ENCODE measurements around the gene KRTAP4-11.
"Not testable (repeated sequence)": the region's sequence is repeated elsewhere in the genome, so short reads cannot be mapped to it uniquely, and the experiment has no call there.

Gene KRTAP4-11

GRCh38 chr17:41121742-41122141 is 3.6 kb upstream of the KRTAP4-11 start:
- TF ChIP-seq, protein P1, sequence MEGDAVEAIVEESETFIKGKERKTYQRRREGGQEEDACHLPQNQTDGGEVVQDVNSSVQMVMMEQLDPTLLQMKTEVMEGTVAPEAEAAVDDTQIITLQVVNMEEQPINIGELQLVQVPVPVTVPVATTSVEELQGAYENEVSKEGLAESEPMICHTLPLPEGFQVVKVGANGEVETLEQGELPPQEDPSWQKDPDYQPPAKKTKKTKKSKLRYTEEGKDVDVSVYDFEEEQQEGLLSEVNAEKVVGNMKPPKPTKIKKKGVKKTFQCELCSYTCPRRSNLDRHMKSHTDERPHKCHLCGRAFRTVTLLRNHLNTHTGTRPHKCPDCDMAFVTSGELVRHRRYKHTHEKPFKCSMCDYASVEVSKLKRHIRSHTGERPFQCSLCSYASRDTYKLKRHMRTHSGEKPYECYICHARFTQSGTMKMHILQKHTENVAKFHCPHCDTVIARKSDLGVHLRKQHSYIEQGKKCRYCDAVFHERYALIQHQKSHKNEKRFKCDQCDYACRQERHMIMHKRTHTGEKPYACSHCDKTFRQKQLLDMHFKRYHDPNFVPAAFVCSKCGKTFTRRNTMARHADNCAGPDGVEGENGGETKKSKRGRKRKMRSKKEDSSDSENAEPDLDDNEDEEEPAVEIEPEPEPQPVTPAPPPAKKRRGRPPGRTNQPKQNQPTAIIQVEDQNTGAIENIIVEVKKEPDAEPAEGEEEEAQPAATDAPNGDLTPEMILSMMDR (IDR thresholded peaks at IDR 0.05; ENCODE audit: low read depth, low read length, missing control alignments), result no peak
- DNase-seq (ENCODE audit: extremely low read depth, low read depth), result no peak
- no peak overlapping the region for H3K4me3 ChIP-seq (replicated peaks; ENCODE audit: low read depth, low read length)

- H3K4me3 ChIP-seq (replicated peaks; ENCODE audit: low read depth, low read length); DNase-seq (ENCODE audit: extremely low read depth, low read depth): not testable (repeated sequence)
Observed at GRCh38 chr17:41119696-41120690, 1.8 kb upstream of the KRTAP4-11 start.

DNA sequence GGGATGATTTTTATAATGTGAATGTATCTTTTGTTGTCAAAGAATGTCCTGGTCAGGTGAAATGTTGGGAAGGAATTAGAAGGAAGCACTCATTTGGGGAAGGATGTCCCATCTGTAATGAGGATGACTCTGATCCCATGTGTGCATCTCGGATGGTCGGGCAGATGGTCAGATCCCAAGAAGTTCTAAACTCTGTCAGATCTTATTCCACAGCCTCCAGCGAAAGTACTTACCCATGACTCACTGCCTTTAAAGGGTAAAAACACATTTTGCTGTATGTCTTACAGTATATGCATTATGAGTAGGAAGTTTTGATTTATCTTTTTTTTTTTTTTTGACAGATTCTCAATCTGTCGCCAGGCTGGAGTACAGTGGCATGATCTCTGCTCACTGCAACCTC is 548 bp upstream of the KRTAP4-11 start:
- peak; percentile 51 for DNase-seq (ENCODE audit: extremely low read depth, low read depth)
- TF ChIP-seq, protein P1 (IDR thresholded peaks at IDR 0.05; ENCODE audit: low read depth, low read length, missing control alignments), result no peak
- H3K4me3 ChIP-seq (replicated peaks; ENCODE audit: low read depth, low read length), result no peak overlapping the region

DNA sequence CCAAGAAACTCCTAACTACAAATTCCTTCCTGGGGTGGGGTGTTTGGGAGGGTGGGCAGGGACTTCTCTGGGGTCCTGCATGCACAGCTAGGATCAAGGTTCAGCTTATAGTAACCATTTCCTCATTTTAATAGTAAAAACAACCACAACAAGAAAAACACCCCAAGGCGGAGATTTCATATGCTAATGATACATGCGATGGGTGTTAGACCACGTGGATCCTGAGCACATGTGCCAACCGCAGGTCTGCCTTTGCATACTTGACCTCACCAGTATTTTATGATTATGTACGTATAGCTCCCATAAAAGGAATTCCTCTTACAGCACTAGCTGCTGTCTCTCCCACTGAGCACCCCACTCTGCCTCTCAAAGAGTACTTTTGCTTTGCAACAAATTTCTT is 1.9 kb downstream of the KRTAP4-11 start:
- DNase-seq (ENCODE audit: extremely low read depth, low read depth), result no peak
- TF ChIP-seq, protein P1 (IDR thresholded peaks at IDR 0.05; ENCODE audit: low read depth, low read length, missing control alignments), result no peak
- no peak overlapping the region for H3K4me3 ChIP-seq (replicated peaks; ENCODE audit: low read depth, low read length)

GRCh38 chr17:41111151-41111885 is 6.9 kb downstream of the KRTAP4-11 start:
- H3K4me3 ChIP-seq (replicated peaks; ENCODE audit: low read depth, low read length), result no peak overlapping the region
- TF ChIP-seq, protein P1 (IDR thresholded peaks at IDR 0.05; ENCODE audit: low read depth, low read length, missing control alignments), result no peak
- no peak for DNase-seq (ENCODE audit: extremely low read depth, low read depth)

GRCh38 chr17:41108728-41109386 is 9.3 kb downstream of the KRTAP4-11 start:
- DNase-seq (ENCODE audit: extremely low read depth, low read depth); H3K4me3 ChIP-seq (replicated peaks; ENCODE audit: low read depth, low read length): not testable (repeated sequence)

- TF ChIP-seq, protein P1 (IDR thresholded peaks at IDR 0.05; ENCODE audit: low read depth, low read length, missing control alignments), result no peak
- no peak overlapping the region for H3K4me3 ChIP-seq (replicated peaks; ENCODE audit: low read depth, low read length)
- no peak for DNase-seq (ENCODE audit: extremely low read depth, low read depth)
Observed at GRCh38 chr17:41107941-41108450, 10.2 kb downstream of the KRTAP4-11 start.

DNA sequence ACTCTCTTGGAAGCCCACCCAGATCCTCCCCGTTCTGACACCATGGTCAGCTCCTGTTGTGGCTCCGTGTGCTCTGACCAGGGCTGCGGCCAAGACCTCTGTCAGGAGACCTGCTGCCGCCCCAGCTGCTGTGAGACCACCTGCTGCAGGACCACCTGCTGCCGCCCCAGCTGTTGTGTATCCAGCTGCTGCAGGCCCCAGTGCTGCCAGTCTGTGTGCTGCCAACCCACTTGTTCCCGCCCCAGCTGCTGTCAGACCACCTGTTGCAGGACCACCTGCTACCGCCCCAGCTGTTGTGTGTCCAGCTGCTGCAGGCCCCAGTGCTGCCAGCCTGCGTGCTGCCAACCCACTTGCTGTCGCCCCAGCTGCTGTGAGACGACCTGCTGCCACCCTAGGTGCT is 12.8 kb downstream of the KRTAP4-11 start, which contains the start of gene KRTAP4-9:
Gene KRTAP4-9 (plus strand): TSS at position 43 of the 400 bp plus-strand sequence. CDS start 0 bp downstream, at position 43.
- DNase-seq (ENCODE audit: extremely low read depth, low read depth); H3K4me3 ChIP-seq (replicated peaks; ENCODE audit: low read depth, low read length): not testable (repeated sequence)

- DNase-seq (ENCODE audit: extremely low read depth, low read depth); H3K4me3 ChIP-seq (replicated peaks; ENCODE audit: low read depth, low read length): not testable (repeated sequence)
Observed at GRCh38 chr17:41104386-41105038, 13.7 kb downstream of the KRTAP4-11 start.
